HG03097 (cell line): Measurements from ENCODE around the gene NXN.
"Not testable (repeated sequence)": the region's sequence is repeated elsewhere in the genome, so short reads cannot be mapped to it uniquely, and the experiment has no call there.

Source experiments
- ATAC-seq: cut with Tn5 transposase; IDR thresholded peaks from one replicate; pipeline ENCODE4 v1.9.1; 2021; ENCODE audit not compliant: unreplicated experiment, low FRiP score

NXN gene

GRCh38 chr17:981292-981658 lies 1.7 kb upstream of the NXN start:
- no peak for ATAC-seq

GRCh38 chr17:980406-981291 lies 1.1 kb upstream of the NXN start:
- peak; percentile 57 for ATAC-seq

- ATAC-seq, result no peak
Observed at GRCh38 chr17:979212-979538, 401 bp downstream of the NXN start.

GRCh38 chr17:978103-979093 lies 1.2 kb downstream of the NXN start:
- ATAC-seq, result no peak

- ATAC-seq, result no peak
Observed at GRCh38 chr17:977166-977565, 2.4 kb downstream of the NXN start.

- no peak for ATAC-seq
Observed at GRCh38 chr17:976312-976711, 3.3 kb downstream of the NXN start.

GRCh38 chr17:975371-975915 lies 4.1 kb downstream of the NXN start:
- ATAC-seq, result no peak

GRCh38 chr17:974778-975177 lies 4.8 kb downstream of the NXN start:
- ATAC-seq, result not testable (repeated sequence)

- no peak for ATAC-seq
Observed at GRCh38 chr17:973053-973452, 6.5 kb downstream of the NXN start.

GRCh38 chr17:971861-972260 lies 7.7 kb downstream of the NXN start:
- ATAC-seq, result not testable (repeated sequence)

- ATAC-seq, result no peak
Observed at GRCh38 chr17:970364-970763, 9.2 kb downstream of the NXN start.

- ATAC-seq, result no peak
Observed at GRCh38 chr17:969811-970355, 9.7 kb downstream of the NXN start.

GRCh38 chr17:968812-969730 lies 10.5 kb downstream of the NXN start:
- no peak for ATAC-seq

- no peak for ATAC-seq
Observed at GRCh38 chr17:967122-967521, 12.5 kb downstream of the NXN start.

GRCh38 chr17:965311-965989 lies 14.1 kb downstream of the NXN start:
- no peak for ATAC-seq

- ATAC-seq, result no peak
Observed at GRCh38 chr17:964876-965275, 14.7 kb downstream of the NXN start.

- ATAC-seq, result no peak
Observed at GRCh38 chr17:962670-963069, 16.9 kb downstream of the NXN start.

GRCh38 chr17:962166-962565 lies 17.4 kb downstream of the NXN start:
- no peak for ATAC-seq

GRCh38 chr17:958712-959451 lies 20.7 kb downstream of the NXN start:
- ATAC-seq, result no peak
